GM19025 (cell line): Measurements from ENCODE around the gene SURF4.
"Not testable (repeated sequence)": the region's sequence is repeated elsewhere in the genome, so short reads cannot be mapped to it uniquely, and the experiment has no call there.

Experiments
- ATAC-seq: cut with Tn5 transposase; IDR thresholded peaks from one replicate; pipeline ENCODE4 v1.9.1; 2021; ENCODE audit warnings: mild to moderate bottlenecking, low read depth, moderate library complexity; ENCODE audit not compliant: unreplicated experiment

SURF4 gene

DNA sequence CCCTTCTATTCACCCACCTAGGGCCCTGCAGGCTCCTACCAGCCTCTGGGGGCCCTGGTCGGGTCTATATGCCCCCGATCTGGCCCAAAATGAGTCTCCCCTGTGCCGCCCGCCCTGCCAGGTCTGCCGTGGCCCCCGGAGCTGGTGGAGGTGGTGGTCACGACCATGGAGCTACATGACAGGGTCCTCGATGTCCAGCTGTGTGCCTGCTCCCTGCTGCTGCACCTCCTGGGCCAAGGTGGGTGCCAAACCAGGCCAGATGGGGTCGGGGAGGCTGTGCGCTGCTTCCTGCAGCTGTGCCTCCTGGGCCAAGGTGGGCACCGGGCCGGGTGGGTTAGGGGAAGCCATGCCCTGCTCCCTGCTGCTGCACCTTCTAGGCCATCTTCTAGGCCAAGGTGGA, 24.4 kb upstream of the SURF4 start:
- ATAC-seq, result no peak

DNA sequence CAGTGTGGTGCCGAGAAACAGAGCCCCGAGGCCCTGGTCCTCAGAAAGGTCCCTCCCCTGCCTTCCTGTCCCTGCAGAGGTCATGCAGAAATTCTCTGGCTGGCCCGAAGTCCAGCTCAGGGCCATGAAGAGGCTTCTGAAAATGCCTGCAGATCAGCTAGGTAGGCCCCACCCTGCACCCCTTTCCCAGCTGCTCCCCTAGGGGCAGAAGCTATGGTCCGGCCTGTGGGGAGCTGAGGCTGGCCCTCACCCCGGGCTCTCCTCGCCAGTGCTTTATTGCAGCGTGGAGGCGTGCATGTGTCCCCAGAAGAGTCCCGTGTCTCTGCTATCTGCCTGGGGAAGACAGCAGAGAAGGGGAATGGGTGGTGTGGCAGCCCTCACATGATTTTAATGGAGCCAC, 22.0 kb upstream of the SURF4 start:
- no peak for ATAC-seq

DNA sequence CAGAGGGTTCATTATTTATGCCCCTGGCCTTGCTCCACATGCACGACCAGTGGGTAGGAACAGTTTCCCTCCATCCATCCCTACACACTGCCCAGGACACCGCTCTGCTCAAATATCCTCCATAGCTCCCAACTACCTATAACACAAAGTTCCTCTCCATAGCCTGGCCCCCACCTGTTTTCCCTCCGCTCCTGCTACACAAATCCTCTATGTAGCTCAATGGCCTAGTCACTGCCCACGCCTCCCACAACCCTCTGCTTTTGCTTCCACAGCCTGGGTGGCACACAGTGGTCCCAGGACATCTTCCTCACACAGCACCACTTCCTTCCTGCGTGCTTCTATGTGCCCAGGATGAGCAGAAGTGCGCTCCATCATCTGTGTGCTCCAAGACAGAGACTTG, 21.5 kb upstream of the SURF4 start:
- ATAC-seq, result no peak

GRCh38 chr9:133396952-133397351, 21.1 kb upstream of the SURF4 start:
- no peak for ATAC-seq

DNA sequence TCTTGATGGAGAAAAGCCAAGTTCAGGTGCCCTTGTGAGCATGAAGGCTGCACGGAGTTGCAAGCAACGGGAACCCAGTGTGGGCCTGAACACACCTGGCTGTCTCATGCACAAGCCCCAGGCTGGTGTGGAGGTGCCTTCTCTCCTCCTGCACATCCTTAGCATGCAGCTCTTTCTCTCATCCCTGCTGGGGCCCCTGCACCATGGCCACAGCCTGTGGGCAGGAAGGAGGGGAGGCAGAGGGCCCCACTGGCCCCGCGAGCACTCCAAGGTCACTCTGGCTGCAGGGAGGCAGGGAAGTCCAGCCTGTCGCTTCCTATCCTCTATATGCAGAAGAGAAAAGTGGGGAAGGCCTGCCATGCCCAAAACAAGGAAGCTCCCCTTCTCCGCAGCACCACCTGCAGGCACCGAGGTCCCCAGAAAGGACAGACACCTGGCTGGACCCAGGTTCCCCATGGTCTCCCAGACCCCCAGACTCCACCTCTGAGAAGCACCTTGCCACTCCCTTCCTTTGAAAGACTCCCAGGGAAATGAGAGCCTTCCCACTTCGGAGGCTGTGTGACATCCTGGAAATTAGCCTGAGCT, 18.9 kb upstream of the SURF4 start:
- ATAC-seq, result no peak

DNA sequence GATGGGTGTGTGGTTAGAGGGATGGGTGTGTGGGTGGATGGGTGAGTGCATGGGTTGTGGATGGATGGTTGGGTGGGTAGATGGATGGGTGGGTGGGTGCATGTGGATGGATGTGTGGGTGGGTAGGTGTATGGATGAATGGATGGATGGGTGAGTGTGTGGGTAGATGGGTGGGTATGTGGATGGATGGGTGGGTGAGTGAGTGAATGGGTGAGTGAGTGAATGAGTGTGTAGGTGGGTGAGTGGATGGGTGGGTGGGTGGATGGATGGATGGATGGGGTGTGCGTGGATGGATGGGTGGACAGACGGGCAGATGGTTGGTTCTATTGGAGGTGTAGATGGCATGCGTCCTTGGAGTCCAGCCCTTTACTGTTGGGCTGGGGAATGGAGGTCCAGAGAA, 17.5 kb upstream of the SURF4 start:
- no peak for ATAC-seq

GRCh38 chr9:133392308-133392707, 16.4 kb upstream of the SURF4 start:
- not testable (repeated sequence) for ATAC-seq

- not testable (repeated sequence) for ATAC-seq
Measured at GRCh38 chr9:133391449-133391848, 15.6 kb upstream of the SURF4 start.

DNA sequence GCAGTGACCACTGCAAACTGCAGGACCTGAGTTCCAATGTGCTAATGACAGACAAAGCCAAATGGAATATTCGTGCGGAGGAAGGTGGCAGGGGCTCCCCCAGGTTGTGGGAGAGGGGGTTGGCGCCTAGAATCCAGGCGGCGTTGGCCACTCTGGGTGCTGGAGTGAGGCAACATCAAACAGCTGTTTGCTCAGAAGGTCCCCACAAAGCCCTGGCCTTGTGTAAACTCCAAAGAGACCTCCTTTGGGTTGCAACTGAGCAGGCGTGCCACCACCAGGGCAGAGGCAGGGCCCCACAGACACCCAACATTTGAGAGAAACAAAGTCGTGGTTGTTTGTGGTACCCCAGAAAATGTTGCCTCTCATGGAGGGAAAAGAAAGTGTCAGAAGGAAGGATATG, 14.9 kb upstream of the SURF4 start:
- no peak for ATAC-seq

- ATAC-seq, result no peak
Measured at GRCh38 chr9:133389562-133389961, 13.7 kb upstream of the SURF4 start.

DNA sequence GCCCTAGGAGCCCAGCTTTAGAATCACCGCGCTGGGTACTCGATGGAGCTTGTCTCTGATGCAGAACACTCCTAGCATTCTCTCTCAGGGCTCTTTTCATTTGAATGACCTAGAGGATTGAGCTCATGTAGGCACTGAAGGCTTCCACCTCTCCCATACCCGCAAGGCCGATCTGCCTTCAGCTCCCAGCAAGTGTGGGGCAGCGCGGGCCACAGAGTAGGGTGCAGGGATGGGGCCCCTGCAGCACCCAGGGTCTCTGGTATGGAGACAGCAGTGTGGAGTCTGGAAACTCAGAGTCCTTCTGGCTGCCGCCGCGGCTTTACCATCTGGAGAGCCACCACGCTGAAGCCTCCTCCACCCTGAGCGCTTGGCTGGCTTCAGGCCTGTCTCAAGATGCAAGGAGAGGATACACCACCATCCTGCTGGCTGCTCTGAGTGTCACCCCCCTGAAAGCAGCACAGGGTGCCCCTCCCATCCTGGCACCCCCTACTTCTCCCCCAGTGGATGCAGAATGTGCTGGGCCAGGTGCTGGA, 13.2 kb upstream of the SURF4 start:
- ATAC-seq, result no peak

DNA sequence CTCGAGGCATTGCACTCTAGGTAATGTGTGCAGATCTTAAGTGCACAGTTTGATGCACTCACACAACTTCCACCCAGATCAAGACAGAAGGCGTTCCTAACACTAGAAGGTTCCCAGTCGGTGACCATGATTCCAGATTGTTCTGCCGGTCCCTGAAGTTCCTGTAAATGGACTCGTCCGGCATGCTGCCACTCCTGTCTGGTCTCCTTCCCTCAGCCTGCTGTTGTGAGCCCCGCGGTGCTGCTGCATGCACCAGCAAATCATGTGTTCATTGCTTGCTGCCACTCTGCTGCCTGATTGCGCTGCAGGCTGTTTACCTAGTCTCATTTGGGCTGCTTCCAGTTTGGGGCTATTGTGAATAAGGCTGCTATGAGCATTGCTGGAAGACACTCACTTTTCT, 11.8 kb upstream of the SURF4 start:
- ATAC-seq, result no peak

GRCh38 chr9:133386338-133386737, 10.5 kb upstream of the SURF4 start:
- no peak for ATAC-seq

DNA sequence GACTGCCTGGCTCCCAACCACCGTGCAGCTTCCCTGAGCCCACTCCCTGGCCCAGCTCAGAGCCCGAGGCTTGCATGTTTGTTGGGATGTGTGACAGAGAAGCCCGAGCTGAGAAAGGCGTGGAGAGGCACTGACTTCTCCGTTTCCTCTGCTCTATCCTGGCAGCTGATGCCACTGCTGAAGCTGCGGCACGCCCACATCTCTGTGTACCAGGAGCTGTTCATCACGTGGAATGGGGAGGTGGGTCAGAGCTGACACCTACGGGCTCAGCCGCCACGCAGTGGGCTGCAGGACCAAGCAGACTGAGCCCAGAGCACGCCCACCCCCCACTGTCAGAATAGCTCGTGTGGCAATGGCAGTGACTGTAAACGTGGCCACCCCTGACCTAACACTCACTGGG, 9.6 kb upstream of the SURF4 start:
- ATAC-seq, result no peak

- no peak for ATAC-seq
Measured at GRCh38 chr9:133384736-133385321, 9.0 kb upstream of the SURF4 start.

DNA sequence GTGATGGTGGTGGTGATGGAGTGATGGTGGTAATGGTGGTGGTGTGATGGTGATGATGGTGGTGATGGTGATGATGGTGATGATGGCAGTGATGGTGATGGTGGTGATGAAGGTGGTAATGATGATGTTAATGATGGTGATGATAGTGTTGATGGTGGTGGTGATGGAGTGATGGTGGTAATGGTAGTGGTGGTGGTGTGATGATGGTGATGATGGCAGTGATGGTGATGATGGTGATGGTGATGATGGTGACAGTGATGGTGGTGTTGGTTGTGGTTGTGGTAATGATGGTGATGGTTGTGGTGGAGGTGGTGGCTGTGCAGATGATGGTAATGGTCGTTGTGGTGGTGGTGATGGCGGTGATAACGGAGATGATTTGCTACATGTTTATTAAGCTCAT, 7.6 kb upstream of the SURF4 start:
- ATAC-seq, result no peak

GRCh38 chr9:133382507-133383141, 6.8 kb upstream of the SURF4 start:
- ATAC-seq, result no peak

DNA sequence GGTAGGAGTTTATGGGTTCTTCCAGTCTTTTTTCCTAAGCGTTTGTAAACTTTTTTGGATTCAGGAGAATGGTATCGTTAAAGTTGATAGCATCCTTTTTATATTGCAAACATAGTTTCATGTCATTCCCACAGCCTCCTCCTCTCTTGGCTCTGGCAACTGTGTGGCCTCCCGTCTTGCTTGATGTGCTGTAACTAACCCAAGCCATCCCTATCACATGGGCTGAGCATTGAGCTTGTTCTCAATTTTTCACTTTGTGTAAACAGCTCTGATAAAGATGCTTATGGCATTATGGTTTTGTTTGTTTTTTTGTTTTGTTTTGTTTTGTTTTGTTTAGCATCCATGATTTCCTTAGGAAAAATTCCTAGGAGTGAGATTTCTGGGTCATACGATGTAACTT, 4.9 kb upstream of the SURF4 start:
- no peak for ATAC-seq

DNA sequence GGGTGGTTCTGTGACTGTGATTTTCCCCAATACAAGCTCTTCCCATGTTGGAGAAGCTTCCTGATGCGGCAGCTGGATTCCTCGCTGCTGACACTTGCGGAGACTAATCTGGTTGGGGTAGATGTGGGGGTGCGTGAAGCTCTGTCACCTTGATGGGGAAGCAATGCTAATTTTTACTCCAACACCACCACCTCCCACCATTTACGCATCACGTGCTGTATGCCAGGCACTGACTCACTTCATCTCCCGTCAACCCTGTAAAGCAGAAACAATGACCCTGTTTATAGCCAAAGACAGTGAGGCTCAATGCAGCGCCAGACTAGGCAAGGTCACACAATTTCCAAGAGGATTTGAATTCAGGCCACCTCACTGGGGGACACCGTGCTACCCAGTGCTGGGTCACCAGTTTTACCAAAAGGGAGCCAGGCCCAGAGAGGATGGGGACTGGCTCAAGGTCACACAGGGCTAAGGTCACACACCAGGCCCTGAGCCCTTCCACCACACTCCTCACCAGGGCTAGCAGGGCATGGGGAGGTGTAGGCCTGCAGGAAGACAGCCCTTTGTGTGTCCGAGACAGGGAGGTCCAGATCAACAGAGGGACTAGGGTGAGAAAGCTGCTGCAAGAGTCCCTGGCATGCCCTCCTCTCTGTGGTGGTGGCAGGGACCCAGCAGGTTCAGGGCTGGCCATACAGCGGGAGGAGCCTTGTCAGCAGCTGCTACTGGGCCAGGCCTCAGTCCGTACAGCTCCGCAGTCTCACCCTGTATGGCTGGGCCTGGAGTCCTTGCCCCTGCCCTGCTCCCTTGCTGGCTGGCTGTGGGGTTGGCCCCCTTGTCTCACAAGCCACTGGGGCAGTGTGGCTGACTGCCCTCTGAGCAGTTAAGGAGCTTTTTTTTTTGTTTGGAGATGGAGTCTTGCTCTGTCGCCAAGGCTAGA, 3.6 kb upstream of the SURF4 start:
- no peak for ATAC-seq

DNA sequence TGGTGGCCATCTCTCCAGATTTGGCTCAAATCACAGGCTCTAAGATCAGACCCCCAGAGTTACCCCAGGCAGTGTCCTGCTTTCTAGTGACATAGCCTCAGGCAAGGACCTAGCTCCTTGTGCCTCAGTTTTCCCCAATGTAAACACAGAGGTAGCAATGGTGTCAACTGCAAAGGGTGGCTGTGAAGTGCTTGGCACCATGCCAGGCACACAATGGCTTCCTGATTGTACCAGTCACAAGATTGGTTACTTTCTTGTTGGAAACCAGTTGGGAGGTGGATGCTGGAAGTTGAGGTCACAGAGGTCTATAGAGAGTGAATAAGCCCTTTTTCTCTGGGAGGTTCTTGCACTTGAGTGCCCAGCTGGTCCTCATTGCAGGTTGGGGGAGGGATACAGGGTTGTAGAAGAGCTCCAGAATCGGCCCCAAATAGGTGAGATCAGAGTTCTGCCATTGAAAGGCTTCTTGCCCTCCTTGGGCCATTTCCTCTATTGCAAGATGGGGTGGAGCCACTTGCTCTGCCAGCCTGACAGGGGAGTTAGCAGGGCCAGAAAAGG, 2.6 kb upstream of the SURF4 start:
- ATAC-seq, result no peak

DNA sequence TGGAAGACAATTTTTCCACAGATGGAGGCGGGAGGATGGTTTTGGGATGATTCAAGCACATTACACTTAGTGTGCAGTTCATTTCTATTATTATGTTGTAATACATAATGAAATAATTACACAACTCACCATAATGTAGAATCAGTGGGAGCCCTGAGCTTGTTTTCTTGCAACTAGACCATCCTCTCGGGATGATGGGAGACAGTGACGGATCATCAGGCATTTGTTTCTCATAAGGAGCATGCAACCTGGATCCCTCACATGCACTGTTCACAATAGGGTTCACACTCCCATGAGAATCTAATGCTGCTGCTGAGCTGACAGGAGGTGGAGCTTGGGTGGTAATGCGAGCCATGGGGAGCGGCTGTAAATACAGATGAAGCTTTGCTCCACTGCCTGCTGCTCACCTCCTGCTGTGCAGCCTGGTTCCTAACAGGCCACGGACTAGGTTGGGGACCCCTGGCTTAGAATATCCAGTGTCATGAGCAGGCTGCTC, 1.9 kb upstream of the SURF4 start:
- no peak for ATAC-seq
